Testis (tissue), 3 donors: Measurements from ENCODE around the gene TP53. TPM values are rescaled to one million over a fixed set of nuclear protein-coding genes. Genes with fewer than 3 reads are reported as not detected.

Experiments used
- DNase-seq: peaks from one replicate; pipeline ENCODE4 v3.0.0-alpha.2; 2019
- H3K27ac ChIP-seq, 2 donors: fragments of 200-600 bp; sonication (generic); one replicate each; pipeline ENCODE4 v1.5.1; 2019
- H3K27me3 ChIP-seq: fragments of 200-600 bp; sonication (generic); one replicate; pipeline ENCODE4 v1.5.1; 2019
- H3K36me3 ChIP-seq: fragments of 200-600 bp; sonication (generic); one replicate; pipeline ENCODE4 v1.5.1; 2017; ENCODE audit warnings: low read depth; ENCODE audit errors: missing control alignments
- H3K4me1 ChIP-seq: fragments of 200-600 bp; sonication (generic); one replicate; pipeline ENCODE4 v1.5.1; 2019
- H3K4me3 ChIP-seq, 2 donors: fragments of 200-600 bp; sonication (generic); one replicate each; pipeline ENCODE4 v1.5.1; 2017 to 2019
- H3K9me3 ChIP-seq: fragments of 200-600 bp; sonication (generic); one replicate; pipeline ENCODE4 v1.5.1; 2017
- POLR2A ChIP-seq: fragments of 450-650 bp; IDR thresholded peaks from one replicate; pipeline ENCODE4 v1.6.1; 2017; ENCODE audit warnings: antibody characterized with exemption, mild to moderate bottlenecking, moderate library complexity
- WGBS, 2 donors: methylation state at CpG; one replicate each; pipeline ENCODE4 v1.1.5; 2018; 5-methylcytosine and 5-hydroxymethylcytosine counted together
- intact Hi-C: fragments of 100-400 bp; cut with DNase I; formaldehyde crosslinking; loops from one replicate; pipeline ENCODE4 v1.15.1; 2023; ENCODE audit warnings: low total_unique reads
- polyA plus RNA-seq: library from polyadenylated mRNA; stranded (reverse); fragments of 350-450 nt; fragmentation: Illumina TruSeq; extraction: RNeasy Lipid Tissue Mini Kit (QIAGEN cat#74804); gene quantifications from one replicate; pipeline ENCODE4 v1.2.3, GENCODE V29; 2014; ENCODE audit warnings: low read depth, low replicate concordance; ENCODE audit not compliant: insufficient read depth
- total RNA-seq, 2 donors: library from RNA; depleted of rRNA; stranded (reverse); fragments of >200 nt; gene quantifications; one replicate each; pipeline ENCODE4 v1.2.3, GENCODE V29; 2016
- TF ChIP-seq, protein P1 (sequence below), 3 experiments: fragments of 450-650 bp in 2 of 3; fragments of 200-600 bp in 1 of 3; sonication (generic) in 1 of 3; IDR thresholded peaks; one replicate each; pipeline ENCODE4 v1.5.1; 2016 to 2019; ENCODE audit warnings: antibody characterized with exemption in 3 of 3, mild to moderate bottlenecking in 2 of 3, moderate library complexity in 1 of 3

TP53 gene
- total and polyA plus RNA-seq, 3 donors from 2014 or later = 32.1 to 47.1 (median 45.0) TPM

DNA sequence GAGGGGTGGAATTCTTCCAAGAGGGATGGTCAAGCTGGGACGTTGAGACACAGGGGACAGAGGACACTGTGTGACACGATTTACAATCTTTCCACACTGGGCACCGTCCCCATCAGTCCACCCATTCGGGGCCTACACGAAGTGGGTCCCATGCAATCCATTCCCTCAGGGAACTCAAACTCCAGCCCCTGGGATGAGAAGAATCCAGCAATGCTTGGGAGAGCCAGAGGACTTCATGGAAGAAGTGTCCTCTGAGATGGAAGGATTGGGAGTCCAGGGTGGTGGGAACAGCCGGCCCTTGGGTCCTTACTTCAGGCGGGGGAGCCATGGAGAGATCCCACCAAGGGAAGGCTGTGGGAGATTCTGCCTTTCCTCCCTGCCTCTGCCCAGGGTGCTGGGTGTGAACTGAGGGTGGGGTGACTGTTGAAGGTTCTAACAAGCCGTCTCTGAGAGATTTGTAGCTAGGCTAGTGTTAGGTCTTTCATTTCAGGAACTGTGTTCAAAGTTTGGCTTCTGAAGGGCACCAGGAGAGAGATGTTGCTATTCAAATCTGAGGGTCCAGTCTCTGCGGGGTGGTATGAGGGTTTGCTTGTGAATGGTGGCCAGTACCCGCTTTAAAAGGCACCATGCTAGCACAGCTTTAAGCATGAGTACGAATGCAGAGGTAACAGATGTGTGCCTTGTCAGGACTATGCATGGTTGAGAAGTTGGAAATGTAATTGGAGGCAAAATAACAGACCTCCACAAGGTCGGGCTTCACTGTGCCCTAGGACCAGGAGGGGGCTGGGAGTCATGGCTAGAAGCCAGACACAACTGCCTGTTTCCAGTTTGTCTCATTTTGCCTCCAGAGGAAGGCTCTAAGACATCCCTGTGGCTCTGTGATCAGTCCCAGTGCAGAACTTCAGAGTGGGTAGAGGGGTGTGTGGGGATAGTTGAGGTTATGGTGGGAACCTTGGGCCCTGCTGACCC, 34.6 kb downstream of the TP53 start:
- Histone ChIP-seq H3K36me3 (no peaks in the 10 kb centered on the region), H3K9me3 (no peaks in the 10 kb centered on the region), H3K27ac (peak overlapping the region; percentile 10 to 66), H3K4me1 (peaks cover 12% of the 10 kb centered on the region), H3K4me3 (no peak overlapping the region), H3K27me3 (no peaks in the 10 kb centered on the region)
- no peak for TF ChIP-seq POLR2A
- no peak for DNase-seq
- intact Hi-C loops = no loop called here
- WGBS, 2 donors = 54 to 62% methylated on average over 12 of the region's 12 CpGs

DNA sequence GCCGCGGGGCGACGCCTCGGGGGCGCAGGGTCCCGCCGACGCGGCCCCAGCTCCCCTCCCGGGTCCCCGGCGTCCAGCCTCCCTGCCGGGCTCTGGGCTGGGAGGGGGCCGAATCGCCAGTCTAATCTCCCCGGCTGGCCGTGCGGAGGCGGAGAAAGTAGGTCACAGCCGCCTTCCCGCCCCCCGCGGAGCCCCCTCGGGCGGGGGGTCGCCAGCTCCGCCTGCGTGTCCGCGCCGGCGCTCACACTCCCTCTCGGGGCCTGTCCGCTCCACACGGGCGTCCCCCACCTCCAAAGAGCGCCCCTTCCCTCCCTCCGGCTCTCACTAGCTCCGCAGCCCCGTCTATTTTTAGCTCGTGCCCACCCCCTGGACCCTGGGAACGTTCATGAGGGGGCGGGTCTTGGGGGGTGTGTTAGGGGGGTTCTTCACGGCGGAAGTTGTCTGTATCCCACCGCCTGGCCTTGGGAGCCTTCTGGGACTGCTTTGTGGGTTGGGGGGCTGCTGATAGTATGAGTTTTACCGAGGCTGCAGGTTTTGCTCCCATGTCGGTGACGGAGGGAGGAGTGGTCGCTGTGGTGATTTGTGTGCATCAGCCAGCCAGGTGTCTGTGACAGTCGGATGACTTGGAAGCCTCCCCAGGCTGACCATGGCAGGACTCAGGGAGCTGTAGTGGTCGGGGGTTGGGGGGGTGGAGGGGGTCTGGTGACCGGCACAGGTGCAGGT, 35.5 kb downstream of the TP53 start:
- intact Hi-C loops = no loop called here
- no peaks in the 10 kb centered on the region for H3K27me3 ChIP-seq

DNA sequence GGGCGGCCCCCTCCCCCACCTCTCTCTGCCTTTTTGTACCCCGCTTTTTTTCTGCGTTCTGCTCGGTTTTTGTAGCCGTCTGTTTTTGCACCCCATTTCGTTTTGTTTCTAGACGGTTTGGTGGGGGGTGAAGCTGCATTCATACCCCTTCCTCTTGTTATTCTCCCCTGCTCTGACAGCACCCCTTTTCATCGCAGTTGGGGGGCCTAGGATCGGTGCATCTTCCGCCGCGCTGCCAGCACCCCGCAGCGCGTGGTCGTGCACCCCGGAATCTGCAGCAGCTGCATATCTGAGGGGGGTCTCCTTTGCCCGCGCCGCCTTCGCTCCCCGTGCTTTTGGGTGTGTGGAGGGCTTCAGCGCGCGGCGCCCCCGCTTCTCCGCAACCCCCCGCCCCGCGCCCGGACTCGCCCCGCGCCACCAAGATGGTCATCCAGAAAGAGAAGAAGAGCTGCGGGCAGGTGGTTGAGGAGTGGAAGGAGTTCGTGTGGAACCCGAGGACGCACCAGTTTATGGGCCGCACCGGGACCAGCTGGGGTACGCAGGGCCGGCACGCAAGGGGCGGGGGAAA, 36.1 kb downstream of the TP53 start:
- DNase-seq = no peak
- Histone ChIP-seq H3K9me3 (no peaks in the 10 kb centered on the region), H3K4me1 (peaks cover 12% of the 10 kb centered on the region), H3K36me3 (no peaks in the 10 kb centered on the region), H3K4me3 (peak overlapping the region; percentile 51 to 70), H3K27ac (peak overlapping the region; percentile 66 to 72), H3K27me3 (no peaks in the 10 kb centered on the region)
- intact Hi-C loops = no loop called here
- 1 to 2% methylated on average over 20 to 45 of the region's 45 CpGs for WGBS, 2 donors
- TF ChIP-seq, protein P1, sequence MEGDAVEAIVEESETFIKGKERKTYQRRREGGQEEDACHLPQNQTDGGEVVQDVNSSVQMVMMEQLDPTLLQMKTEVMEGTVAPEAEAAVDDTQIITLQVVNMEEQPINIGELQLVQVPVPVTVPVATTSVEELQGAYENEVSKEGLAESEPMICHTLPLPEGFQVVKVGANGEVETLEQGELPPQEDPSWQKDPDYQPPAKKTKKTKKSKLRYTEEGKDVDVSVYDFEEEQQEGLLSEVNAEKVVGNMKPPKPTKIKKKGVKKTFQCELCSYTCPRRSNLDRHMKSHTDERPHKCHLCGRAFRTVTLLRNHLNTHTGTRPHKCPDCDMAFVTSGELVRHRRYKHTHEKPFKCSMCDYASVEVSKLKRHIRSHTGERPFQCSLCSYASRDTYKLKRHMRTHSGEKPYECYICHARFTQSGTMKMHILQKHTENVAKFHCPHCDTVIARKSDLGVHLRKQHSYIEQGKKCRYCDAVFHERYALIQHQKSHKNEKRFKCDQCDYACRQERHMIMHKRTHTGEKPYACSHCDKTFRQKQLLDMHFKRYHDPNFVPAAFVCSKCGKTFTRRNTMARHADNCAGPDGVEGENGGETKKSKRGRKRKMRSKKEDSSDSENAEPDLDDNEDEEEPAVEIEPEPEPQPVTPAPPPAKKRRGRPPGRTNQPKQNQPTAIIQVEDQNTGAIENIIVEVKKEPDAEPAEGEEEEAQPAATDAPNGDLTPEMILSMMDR (IDR thresholded peaks at IDR 0.05) = no peak
- no peak for TF ChIP-seq POLR2A

More for the DNA sequence above, 35.5 kb downstream of the TP53 start:
- Histone ChIP-seq H3K36me3 (no peaks in the 10 kb centered on the region), H3K4me1 (peaks cover 12% of the 10 kb centered on the region), H3K4me3 (peak overlapping the region; percentile 51 to 70), H3K27ac (peak overlapping the region; percentile 66 to 72), H3K9me3 (no peaks in the 10 kb centered on the region)
- WGBS, 2 donors = 8 to 25% methylated on average over 6 to 29 of the region's 54 CpGs
- TF ChIP-seq, protein P1 (IDR thresholded peaks at IDR 0.05) = no peak
- no peak for TF ChIP-seq POLR2A
- DNase-seq = peak; percentile 37

DNA sequence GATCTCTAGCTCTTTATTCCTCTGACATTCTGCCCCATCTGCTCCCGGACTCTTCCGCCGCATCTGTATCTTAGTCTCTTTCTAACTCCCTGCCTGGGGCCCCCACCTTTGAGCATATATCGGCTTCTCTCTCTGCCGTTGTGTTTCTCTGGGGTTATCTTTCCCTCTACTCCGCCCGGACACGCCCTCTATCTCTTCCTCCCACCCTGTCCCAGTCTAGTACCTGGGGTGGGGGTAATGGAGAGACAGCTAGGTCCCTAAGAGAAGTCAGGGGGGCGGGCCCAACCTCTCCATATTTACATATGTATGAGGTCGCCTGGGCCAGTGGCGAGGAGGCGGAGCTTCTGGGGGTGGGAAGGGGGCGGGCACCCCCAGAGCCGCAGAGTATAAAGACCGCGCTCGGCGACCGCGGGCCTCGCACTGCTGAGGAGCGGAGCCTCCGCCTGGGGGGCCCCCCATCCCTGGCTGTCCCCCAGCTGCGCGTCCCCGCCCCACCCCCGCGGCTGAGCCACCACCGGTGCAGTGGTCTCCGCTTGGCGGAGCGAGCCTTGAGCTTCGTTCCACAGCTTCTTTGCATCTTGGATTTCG, 36.7 kb downstream of the TP53 start, which contains the start of gene ATP1B2:
TSS of gene ATP1B2 (plus strand) at position 418 of the 588 bp plus-strand sequence. CDS start 593 bp downstream, outside the sequence.
- peak within 1 kb of the TSS; percentile 66 to 72 for H3K27ac ChIP-seq
- TF ChIP-seq POLR2A = no peak
- TF ChIP-seq, protein P1 (IDR thresholded peaks at IDR 0.05) = no peak
- H3K9me3 ChIP-seq = no peaks in the 10 kb centered on the region
- 0 to 2% methylated on average over 20 to 27 of the region's 34 CpGs for WGBS, 2 donors
- H3K27me3 ChIP-seq = no peaks in the 10 kb centered on the region
- H3K36me3 ChIP-seq = no peaks in the 10 kb centered on the region
- H3K4me1 ChIP-seq = peaks cover 12% of the 10 kb centered on the region
- intact Hi-C loops = no loop called here
- peak; percentile 88 for DNase-seq
- H3K4me3 ChIP-seq = peak within 1 kb of the TSS; percentile 51 to 70
